Testis (tissue), 2 donors: ENCODE data around the gene GLOD5.

Experiments
- CTCF ChIP-seq, 3 experiments: fragments of 450-650 bp in 2 of 3; fragments of 200-600 bp in 1 of 3; sonication (generic) in 1 of 3; IDR thresholded peaks; one replicate each; pipeline ENCODE4 v1.5.1; 2016 to 2019; ENCODE audit warnings: antibody characterized with exemption in 3 of 3, mild to moderate bottlenecking in 2 of 3, moderate library complexity in 1 of 3
- POLR2A ChIP-seq: fragments of 450-650 bp; IDR thresholded peaks from one replicate; pipeline ENCODE4 v1.6.1; 2017; ENCODE audit warnings: antibody characterized with exemption, mild to moderate bottlenecking, moderate library complexity

GRCh38 chrX:48754238-48754637 lies 7.3 kb upstream of the GLOD5 start:
- TF ChIP-seq POLR2A (no peak), CTCF (IDR thresholded peaks at IDR 0.05) (no peak)
